ENCODE data around the gene CCDC71. TPM values are rescaled to one million over a fixed set of nuclear protein-coding genes. Genes with fewer than 3 reads are reported as not detected.

CCDC71 gene
- total and polyA plus RNA-seq, 2 of the 13 experiments (the other 11 are each of a cell fraction or from before 2014, with no cell fraction given): 9.7 to 14.3 TPM

DNA sequence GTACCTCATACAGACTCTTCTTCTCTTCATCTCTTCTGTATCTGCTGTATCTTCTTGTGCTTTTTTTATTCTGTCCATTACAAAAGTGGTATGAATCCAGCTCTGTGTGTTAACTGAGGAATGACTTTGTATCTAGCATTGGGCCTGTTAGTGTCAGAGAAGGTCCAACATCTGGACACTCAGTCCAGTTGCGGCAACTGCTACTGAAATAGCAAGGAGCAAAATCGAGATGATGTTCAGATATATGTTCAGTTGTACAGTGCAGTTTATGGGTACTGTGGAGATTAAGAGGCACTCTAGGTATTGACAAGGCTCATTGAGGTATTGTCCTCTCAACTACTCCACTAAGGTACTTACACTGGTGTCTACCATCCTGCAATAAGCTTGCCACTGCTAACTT lies 47.9 kb upstream of the CCDC71 start:
- no peak for ATAC-seq
- no peak overlapping the region for H2AFZ ChIP-seq (ENCODE audit: low read length)
- H4K20me1 ChIP-seq (ENCODE audit: insufficient read depth, low read length): no peaks in the 10 kb centered on the region
- H3K79me2 ChIP-seq (ENCODE audit: insufficient read depth, low read length): no peaks in the 10 kb centered on the region
- in situ Hi-C loops (cut with HindIII; ENCODE audit: extremely low pct_ligation_motif_present, low pct_unique_long_range_greater_than_20kb) (no loop called here), intact Hi-C loops (cut with micrococcal nuclease; ENCODE audit: unreplicated experiment) (no loop called here)
- BruUV-seq (replicated peaks): no TSS peak
- POLR2A ChIA-PET: no interaction called here
- peaks cover 0 to 3% of the 10 kb centered on the region in 2 experiments; a peak in 2 of 5 replicates for H3K27me3 ChIP-seq (ENCODE audit: control insufficient read depth in 1 of 2, insufficient read depth in 2 of 2, low read length in 2 of 2)
- no peak overlapping the region for H3K4me3 ChIP-seq (replicated peaks in 1 of 3; ENCODE audit: insufficient read depth in 1 of 3, low read depth in 2 of 3, low read length in 3 of 3)
- 33% methylated on average over 2 of the region's 2 CpGs for WGBS (ENCODE audit: low lambda C conversion rate)
- H3K27ac ChIP-seq (ENCODE audit: extremely low read length, insufficient read depth, low read length): no peak overlapping the region
- H3K9me3 ChIP-seq (ENCODE audit: low read length): peaks cover 7% of the 10 kb centered on the region
- H3K9ac ChIP-seq (ENCODE audit: insufficient read depth, low read depth, low read length): no peak overlapping the region
- no peaks in the 10 kb centered on the region for H3K36me3 ChIP-seq (replicated peaks in 1 of 2; ENCODE audit: control insufficient read depth in 1 of 2, insufficient read depth in 2 of 2, low read length in 2 of 2)
- H3K4me2 ChIP-seq (ENCODE audit: low read depth, low read length): no peak overlapping the region
- CTCF ChIA-PET (ENCODE audit: low intra/inter-chr PET ratio, low total read pairs): no interaction called here
- H3K4me1 ChIP-seq (ENCODE audit: insufficient read depth, low read length): peaks cover 14% of the 10 kb centered on the region
- FAIRE-seq: no peak
- DNase-seq (ENCODE audit: low spot score): no peak
- TF ChIP-seq NCOA5 (CRISPR knock-in tag; IDR thresholded peaks at IDR 0.05): no peak
- no peak for TF ChIP-seq ZNF558 (CRISPR knock-in tag; IDR thresholded peaks at IDR 0.05; ENCODE audit: borderline replicate concordance)
- TF ChIP-seq, protein P1, sequence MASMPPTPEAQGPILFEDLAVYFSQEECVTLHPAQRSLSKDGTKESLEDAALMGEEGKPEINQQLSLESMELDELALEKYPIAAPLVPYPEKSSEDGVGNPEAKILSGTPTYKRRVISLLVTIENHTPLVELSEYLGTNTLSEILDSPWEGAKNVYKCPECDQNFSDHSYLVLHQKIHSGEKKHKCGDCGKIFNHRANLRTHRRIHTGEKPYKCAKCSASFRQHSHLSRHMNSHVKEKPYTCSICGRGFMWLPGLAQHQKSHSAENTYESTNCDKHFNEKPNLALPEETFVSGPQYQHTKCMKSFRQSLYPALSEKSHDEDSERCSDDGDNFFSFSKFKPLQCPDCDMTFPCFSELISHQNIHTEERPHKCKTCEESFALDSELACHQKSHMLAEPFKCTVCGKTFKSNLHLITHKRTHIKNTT (CRISPR knock-in tag; IDR thresholded peaks at IDR 0.05): no peak
- TF ChIP-seq GZF1 (CRISPR knock-in tag; IDR thresholded peaks at IDR 0.05): no peak
- TF ChIP-seq, protein P2, sequence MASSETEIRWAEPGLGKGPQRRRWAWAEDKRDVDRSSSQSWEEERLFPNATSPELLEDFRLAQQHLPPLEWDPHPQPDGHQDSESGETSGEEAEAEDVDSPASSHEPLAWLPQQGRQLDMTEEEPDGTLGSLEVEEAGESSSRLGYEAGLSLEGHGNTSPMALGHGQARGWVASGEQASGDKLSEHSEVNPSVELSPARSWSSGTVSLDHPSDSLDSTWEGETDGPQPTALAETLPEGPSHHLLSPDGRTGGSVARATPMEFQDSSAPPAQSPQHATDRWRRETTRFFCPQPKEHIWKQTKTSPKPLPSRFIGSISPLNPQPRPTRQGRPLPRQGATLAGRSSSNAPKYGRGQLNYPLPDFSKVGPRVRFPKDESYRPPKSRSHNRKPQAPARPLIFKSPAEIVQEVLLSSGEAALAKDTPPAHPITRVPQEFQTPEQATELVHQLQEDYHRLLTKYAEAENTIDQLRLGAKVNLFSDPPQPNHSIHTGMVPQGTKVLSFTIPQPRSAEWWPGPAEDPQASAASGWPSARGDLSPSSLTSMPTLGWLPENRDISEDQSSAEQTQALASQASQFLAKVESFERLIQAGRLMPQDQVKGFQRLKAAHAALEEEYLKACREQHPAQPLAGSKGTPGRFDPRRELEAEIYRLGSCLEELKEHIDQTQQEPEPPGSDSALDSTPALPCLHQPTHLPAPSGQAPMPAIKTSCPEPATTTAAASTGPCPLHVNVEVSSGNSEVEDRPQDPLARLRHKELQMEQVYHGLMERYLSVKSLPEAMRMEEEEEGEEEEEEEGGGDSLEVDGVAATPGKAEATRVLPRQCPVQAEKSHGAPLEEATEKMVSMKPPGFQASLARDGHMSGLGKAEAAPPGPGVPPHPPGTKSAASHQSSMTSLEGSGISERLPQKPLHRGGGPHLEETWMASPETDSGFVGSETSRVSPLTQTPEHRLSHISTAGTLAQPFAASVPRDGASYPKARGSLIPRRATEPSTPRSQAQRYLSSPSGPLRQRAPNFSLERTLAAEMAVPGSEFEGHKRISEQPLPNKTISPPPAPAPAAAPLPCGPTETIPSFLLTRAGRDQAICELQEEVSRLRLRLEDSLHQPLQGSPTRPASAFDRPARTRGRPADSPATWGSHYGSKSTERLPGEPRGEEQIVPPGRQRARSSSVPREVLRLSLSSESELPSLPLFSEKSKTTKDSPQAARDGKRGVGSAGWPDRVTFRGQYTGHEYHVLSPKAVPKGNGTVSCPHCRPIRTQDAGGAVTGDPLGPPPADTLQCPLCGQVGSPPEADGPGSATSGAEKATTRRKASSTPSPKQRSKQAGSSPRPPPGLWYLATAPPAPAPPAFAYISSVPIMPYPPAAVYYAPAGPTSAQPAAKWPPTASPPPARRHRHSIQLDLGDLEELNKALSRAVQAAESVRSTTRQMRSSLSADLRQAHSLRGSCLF (CRISPR knock-in tag; IDR thresholded peaks at IDR 0.05; ENCODE audit: borderline replicate concordance): no peak
- no peak for TF ChIP-seq TFAP4 (IDR thresholded peaks at IDR 0.05; ENCODE audit: borderline replicate concordance, low read depth)
- TF ChIP-seq ZBTB26 (CRISPR knock-in tag; IDR thresholded peaks at IDR 0.05; ENCODE audit: borderline replicate concordance): no peak
- no peak for TF ChIP-seq THAP11 (CRISPR knock-in tag; IDR thresholded peaks at IDR 0.05)
- TF ChIP-seq ZNF770 (CRISPR knock-in tag; IDR thresholded peaks at IDR 0.05): no peak
- TF ChIP-seq FOXP1 (IDR thresholded peaks at IDR 0.05): no peak
- TF ChIP-seq FOXP1 (CRISPR knock-in tag; IDR thresholded peaks at IDR 0.05): no peak
- TF ChIP-seq ZNF546 (CRISPR knock-in tag; conservative IDR thresholded peaks at IDR 0.05): no peak
- TF ChIP-seq ZSCAN12 (CRISPR knock-in tag; IDR thresholded peaks at IDR 0.05): no peak
- TF ChIP-seq ZNF343 (CRISPR knock-in tag; IDR thresholded peaks at IDR 0.05): no peak
- no peak for TF ChIP-seq NKX3-1 (CRISPR knock-in tag; IDR thresholded peaks at IDR 0.05)

Data from HepG2 (cell line).